GM19463 (cell line): ENCODE measurements around the gene SCYGR7.
"Not testable (repeated sequence)": the region's sequence is repeated elsewhere in the genome, so short reads cannot be mapped to it uniquely, and the experiment has no call there.

Source experiments
- ATAC-seq: cut with Tn5 transposase; IDR thresholded peaks from one replicate; pipeline ENCODE4 v1.9.1; 2021; ENCODE audit warnings: mild to moderate bottlenecking, moderate library complexity; ENCODE audit not compliant: unreplicated experiment

SCYGR7 gene

DNA sequence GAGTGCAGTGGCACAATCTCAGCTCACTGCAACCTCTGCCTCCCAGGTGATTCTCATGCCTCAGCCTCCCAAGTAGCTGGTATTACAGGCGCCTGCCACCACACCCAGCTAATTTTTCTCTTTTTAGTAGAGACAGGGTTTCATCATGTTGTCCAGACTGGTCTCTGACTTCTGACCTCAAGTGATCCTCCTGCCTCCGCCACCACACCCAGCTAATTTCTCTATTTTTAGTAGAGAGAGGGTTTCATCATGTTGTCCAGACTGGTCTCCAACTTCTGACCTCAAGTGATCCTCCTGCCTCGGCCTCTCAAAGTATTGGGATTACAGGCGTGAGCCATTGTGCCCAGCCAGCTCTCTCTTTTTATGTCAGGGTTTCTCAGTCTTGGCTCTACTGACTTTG is 28.1 kb downstream of the SCYGR7 start:
- ATAC-seq, result not testable (repeated sequence)

DNA sequence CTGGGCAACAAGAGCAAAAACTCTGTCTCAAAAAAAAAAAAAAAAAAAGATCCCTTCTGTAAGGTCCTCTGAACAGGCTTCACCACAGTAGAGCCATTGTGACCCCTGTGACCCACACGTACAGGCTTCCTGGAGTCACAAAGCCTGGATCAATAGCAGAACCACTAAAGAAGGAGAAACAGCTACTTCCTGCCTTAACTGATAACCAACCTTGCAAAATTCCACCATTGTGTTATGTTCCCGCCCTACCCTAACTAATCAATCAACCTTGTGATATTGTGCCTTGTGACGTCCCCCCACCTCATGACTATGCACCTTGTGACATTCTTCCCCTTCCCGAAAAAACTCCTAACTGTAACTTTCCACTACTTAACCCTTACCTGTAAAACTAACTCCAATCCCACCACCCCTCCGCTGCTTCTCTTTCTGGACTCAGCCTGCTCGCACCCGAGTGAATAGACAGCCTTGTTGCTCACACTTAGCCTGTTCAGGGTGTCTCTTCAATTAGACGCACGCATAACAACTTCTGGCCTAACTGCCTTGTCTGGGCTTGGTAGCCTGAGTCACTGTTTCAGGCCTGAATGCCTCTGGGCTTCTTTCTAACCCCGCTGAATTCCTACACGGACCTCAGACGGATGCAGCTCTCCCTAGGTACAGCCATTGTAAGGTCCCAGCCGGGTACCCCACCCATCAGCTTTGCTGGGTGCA is 31.4 kb downstream of the SCYGR7 start:
- ATAC-seq, result no peak

DNA sequence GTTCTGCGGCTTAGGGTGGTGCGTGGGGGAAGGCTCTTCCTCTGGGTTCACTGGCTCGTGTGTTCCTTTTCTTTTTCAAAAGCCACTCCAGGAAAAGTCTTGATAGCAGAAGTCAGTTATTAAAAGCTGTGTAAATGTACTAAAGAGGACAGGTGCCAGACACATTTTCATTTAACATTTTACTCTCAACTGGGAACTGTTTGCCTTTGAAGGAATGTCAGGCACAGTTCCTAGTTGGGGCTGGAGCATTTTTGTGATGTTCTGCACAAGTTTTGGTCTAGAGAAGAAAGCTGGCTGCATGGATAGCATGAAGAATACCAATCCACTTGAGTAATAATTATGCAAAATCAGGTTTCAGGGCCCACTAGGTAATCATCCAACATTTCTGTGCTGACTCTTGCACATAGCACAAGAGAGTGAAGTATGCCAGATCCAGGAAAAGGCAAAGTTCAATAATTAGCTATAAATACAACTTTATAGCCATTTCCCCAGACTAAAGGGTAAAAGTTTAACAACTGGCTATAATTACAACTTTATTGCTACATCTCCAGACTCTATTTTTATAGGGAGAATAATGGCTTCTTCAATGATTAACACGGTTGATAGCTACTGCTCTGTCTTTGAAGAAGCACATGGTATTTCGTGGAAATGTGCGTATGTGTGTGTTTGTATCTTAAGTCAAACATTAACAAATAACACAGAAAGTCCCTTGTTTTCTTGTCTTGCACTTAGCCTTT is 33.8 kb downstream of the SCYGR7 start:
- ATAC-seq, result no peak

DNA sequence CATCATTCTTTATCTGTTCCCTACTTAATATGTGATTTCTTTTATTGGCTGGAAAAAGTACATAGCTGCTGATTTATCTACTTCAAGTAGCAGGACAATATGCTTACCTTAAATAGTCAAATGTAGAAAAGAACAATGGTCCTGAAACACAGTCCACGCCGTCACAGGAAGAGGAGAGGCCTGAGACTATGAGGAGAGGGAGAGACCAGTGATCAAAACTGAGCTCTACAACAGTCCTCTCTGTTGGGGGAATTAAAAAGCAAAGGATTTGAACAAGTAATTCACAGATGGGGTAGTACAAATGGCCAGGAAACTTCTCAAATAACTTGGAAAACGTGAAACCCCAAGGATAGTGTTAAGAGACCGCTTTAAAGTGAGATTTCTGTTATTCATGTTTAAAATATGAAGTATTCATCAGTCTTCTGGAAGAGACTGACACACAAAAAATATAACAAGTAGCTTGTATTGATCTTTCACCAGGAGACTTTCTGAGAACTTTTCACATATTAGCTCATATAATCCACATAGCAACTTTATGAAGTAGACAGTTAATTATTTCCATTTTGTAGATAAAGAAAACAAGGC is 37.7 kb downstream of the SCYGR7 start:
- ATAC-seq, result no peak

DNA sequence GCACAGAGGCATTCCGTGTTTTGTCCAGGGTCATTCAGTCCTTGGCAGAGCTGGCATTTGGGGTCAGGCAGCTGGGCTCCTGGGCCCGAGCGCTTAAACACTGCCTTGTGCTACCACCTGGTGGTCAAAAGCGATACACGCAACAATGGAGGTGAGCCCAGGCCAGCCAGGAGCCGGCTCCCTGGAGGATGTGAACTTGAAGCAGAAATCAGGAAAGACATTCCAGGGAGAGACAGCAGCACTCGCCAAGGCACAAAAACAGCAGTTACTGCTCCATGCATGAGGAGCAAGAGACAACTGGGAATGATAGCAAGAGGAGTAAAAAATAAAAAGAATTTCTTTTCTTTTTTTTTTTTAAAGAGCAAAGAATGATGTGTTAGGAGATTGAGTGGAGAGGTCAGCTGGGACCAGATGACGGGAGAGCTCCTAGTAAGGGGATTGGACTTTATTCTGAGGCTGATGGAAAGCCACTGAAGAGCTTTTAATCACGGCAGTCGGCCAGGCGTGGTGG is 38.3 kb downstream of the SCYGR7 start:
- ATAC-seq, result peak; percentile 99

DNA sequence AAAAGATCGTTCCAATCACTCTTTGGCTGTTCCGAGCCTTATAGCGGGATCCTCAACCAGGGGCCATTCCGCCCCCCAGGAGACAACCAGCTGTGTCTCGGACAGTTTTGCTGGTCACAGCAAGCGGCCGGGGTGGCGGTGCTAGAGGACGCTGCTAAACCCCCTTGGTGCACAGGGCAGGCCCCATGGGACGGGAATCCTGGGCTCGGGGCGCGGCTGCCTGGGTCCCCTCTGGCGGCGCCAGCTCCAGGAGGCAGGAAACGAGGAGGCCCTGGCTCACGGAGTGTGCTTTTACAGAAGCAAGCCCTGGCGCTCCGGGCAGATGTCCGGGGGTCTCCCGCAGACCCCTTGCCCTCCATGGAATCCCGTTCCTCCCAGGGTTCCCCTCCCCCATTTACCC is 39.7 kb downstream of the SCYGR7 start:
- ATAC-seq, result no peak

DNA sequence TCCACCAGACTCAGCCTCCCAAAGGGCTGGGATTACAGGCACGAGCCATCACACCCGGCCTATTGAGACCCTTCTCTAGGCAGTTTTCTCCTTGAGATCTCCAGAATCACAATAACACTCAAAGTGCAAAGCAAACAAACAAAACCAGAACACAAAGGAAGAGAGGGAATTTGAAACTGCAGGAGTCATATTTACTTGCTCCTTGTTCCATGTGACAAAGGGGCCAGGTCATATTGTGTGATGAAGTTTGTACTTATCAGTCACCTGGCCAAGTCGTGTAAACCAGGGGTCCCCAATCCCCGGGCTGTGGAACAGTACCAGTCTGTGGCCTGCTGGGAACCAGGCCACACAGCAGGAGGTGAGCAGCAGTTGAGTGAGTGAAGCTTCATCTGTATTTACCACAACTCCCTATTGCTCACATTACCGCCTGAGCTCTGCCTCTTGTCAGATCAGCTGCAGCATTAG is 44.1 kb downstream of the SCYGR7 start:
- ATAC-seq, result no peak

DNA sequence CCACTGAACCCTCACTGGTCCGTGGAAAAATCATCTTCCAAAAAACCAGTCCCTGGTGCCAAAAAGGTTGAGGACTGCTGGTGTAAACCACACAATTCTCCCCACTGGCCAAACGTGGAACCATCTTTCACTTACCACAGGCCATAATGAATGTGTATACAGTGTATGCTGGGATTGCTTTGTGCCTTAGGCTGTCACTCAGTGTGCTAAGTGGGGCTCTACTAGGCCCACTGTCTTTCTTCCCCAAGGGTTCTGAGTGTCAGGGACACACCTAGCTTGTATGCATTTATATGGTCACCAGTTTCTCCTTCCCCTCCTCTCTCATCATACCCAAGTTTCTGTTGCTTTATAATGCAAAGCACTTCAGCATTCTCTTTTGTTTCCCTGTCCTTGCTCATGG is 44.8 kb downstream of the SCYGR7 start:
- no peak for ATAC-seq

DNA sequence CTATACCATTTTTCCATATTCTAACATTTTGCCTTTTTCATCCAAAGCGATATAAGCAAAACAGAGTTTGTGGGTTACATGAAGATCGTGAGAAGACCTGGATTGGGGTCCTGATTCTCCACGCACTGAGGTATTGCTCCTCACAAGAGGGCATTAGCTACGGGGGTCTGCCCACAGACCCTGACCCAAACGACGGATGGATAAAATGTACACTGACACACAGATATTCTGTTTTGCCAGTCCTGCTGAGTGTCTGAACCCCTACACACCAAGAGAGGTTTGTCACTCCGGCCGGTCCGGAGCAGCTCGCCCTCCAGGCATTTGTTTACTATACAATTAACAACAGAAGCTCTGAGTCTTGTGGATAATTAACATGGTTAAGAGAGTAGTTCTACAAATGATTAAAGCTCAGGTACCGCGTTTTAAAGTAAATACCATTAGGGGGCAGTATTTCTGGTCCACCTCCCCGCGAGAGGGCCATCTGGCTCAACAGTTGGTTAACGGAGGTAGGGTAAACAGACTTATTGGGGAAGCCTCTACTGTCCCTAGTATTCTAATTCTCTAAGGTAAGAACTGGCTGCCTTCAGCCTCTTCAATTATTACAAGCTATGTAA is 46.0 kb downstream of the SCYGR7 start:
- ATAC-seq, result no peak

DNA sequence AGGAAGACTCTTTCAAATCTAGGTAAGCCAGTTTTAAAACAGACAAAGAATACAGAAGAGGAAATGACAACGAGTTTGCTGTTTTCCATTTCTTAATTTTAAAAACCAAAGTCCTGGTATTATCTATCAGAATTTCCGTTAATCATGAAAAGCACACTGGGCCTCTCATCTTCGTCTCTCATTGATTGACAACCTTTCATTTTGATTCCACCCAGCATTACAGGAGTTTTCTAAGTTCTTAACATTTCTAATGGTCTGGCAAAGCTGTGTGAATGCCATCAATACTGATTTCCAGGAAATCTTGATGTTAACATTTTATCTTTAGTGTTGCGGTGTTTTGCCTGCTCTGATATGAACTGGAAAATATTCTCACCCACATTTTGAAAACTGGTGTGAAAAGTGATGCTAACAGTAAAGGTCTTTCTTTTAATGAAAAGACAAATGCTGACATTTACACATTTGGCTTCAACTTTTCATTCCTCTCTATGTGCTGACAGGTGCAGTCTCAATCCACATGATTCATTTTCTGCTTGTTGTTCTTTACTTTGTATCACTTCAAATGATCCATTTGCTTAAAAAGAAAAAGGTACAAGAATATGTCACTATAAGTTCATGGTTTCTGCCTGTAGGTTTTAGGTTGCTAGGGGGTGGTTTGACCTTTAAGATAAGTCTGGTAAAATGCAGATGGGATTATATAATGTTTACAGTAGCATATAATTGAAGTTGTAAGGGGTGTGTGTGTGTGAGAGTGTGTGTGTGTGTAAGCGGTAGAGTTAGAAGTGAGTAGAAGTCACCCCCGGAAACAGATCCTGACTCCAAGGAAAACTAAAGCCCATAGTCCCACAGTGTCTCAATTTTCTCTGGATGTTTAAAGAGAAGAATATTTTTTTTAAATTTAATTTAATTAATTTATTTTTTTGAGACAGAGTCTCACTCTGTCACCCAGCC is 47.0 kb downstream of the SCYGR7 start:
- no peak for ATAC-seq
